Spleen (tissue), 11 donors: ENCODE measurements around the gene LGALS7. TPM values are rescaled to one million over a fixed set of nuclear protein-coding genes. Genes with fewer than 3 reads are reported as not detected.
A peak's percentile ranks its signal among the peaks of the same experiment; 100 is the strongest.
"Not testable (repeated sequence)": the region's sequence is repeated elsewhere in the genome, so short reads cannot be mapped to it uniquely, and the experiment has no call there.

Source experiments
- DNase-seq: peaks from one replicate; pipeline ENCODE4 v3.0.0-alpha.2; 2020
- H3K27ac ChIP-seq, 8 donors: fragments of 200-600 bp; sonication (generic) in 7 of 8; 1 replicate in 4 of 8; 2 replicates in 4 of 8; pipeline versions ENCODE4 v1.5.0 to v1.8.0; 2016 to 2021; ENCODE audit warnings: inconsistent platforms in 4 of 8, mild to moderate bottlenecking in 4 of 8, moderate library complexity in 1 of 8
- H3K27me3 ChIP-seq, 7 donors: fragments of 200-600 bp; sonication (generic) in 6 of 7; replicated peaks in 1 of 7; 1 replicate in 4 of 7; 2 replicates in 3 of 7; pipeline versions ENCODE4 v1.5.0 to v1.8.0; 2016 to 2021; ENCODE audit warnings: inconsistent platforms in 3 of 7, mild to moderate bottlenecking in 1 of 7
- H3K36me3 ChIP-seq, 6 donors: fragments of 200-600 bp; sonication (generic) in 5 of 6; 1 replicate in 4 of 6; 2 replicates in 2 of 6; pipeline versions ENCODE4 v1.5.0 to v1.8.0; 2016 to 2021; ENCODE audit warnings: inconsistent platforms in 2 of 6
- H3K4me1 ChIP-seq, 6 donors: fragments of 200-600 bp; sonication (generic) in 5 of 6; 1 replicate in 3 of 6; 2 replicates in 3 of 6; pipeline versions ENCODE4 v1.5.0 to v1.8.0; 2016 to 2021; ENCODE audit warnings: inconsistent platforms in 3 of 6
- H3K4me3 ChIP-seq, 8 donors: fragments of 200-600 bp; sonication (generic) in 7 of 8; 1 replicate in 4 of 8; 2 replicates in 4 of 8; pipeline versions ENCODE4 v1.5.0 to v1.8.0; 2016 to 2021; ENCODE audit warnings: inconsistent platforms in 4 of 8, mild to moderate bottlenecking in 4 of 8, moderate library complexity in 2 of 8
- H3K9me3 ChIP-seq, 8 donors: fragments of 200-600 bp; sonication (generic) in 7 of 8; 1 replicate in 4 of 8; 2 replicates in 4 of 8; pipeline versions ENCODE4 v1.5.0 to v1.8.0; 2016 to 2021; ENCODE audit warnings: inconsistent platforms in 4 of 8
- CTCF ChIP-seq, 11 experiments: fragments of 200-600 bp in 7 of 11; fragments of 450-650 bp in 4 of 11; sonication (generic) in 4 of 11; IDR thresholded peaks in 8 of 11; conservative IDR thresholded peaks in 3 of 11; 1 replicate in 7 of 11; 2 replicates in 4 of 11; pipeline versions ENCODE4 v1.4.0 to v1.8.0; 2016 to 2021; ENCODE audit warnings: antibody characterized with exemption in 11 of 11, inconsistent platforms in 4 of 11, mild to moderate bottlenecking in 1 of 11
- POLR2A ChIP-seq, 3 donors: fragments of 450-650 bp; IDR thresholded peaks; one replicate each; pipeline ENCODE4 v1.5.1; 2017; ENCODE audit warnings: antibody characterized with exemption in 3 of 3, mild to moderate bottlenecking in 1 of 3
- POLR2AphosphoS5 ChIP-seq, 3 donors: sonication (generic); formaldehyde crosslinking; IDR thresholded peaks; one replicate each; pipeline ENCODE4 v1.5.1; 2017; ENCODE audit warnings: antibody characterized with exemption in 3 of 3
- WGBS, 5 donors: extraction: QIAGEN DNeasy Blood & Tissue Kit in 3 of 5; methylation state at CpG; one replicate each; pipeline versions ENCODE4 v1.1.5 to v1.1.7; 2013 to 2018; 5-methylcytosine and 5-hydroxymethylcytosine counted together
- intact Hi-C: fragments of 100-400 bp; cut with DNase I; formaldehyde crosslinking; loops from one replicate; pipeline ENCODE4 v1.15.0; 2023; ENCODE audit warnings: low total_unique reads
- polyA plus RNA-seq, 3 donors: library from polyadenylated mRNA; stranded (reverse); fragments of 200-250 nt; gene quantifications; one replicate each; pipeline ENCODE4 v1.2.1, GENCODE V29; 2013
- total RNA-seq, 7 donors: library from RNA; depleted of rRNA in 3 of 7; stranded (reverse); fragments of >200 nt in 3 of 7; fragmentation: NEBNext Ultra II Directional in 4 of 7; extraction: Animal tissue kit (Norgen Biotek cat#: 25700) in 4 of 7; gene quantifications; one replicate each; pipeline versions ENCODE4 v1.1.0 to v1.2.1, GENCODE V29; 2016 to 2021
- donor health status: healthy with polysubstance abuse.
- donor health status: DM: no; HTN: no; CAD: no; lungs with moderate emphysema.
- donor health status: DM: no; HTN: no; CAD: no.
- donor health status: Bipolar disorder and iron deficiency.
- donor health status: healthy.
- donor health status: DM: no; HTN: no; CAD: no.
- donor health status: DM: yes; HTN: yes; CAD: no.

LGALS7 gene
- total and polyA plus RNA-seq, 10 donors: 0.52 to 7.4 (median 4.7) TPM; not detected in 6

DNA sequence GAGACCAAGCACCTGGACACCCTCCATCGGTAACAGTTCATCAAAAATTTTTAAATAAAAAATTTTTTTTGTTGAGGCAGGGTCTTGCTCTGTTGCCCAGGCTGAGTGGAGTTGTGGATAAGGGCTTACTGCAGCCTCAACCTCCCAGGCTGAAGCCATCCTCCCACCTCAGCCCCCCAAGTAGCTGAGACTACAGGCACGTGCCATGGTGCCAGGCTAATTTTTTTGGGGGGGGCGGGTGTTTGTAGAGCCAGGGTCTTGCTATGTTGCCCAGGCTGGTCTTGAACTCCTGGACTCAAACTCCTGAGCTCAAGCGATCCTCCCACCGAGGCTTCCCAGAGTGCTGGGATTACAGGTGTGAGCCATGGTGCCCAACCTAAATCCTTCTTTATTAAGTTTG is 20.4 kb upstream of the LGALS7 start:
- 92 to 96% (median 93%) methylated on average over 5 of the region's 5 CpGs for WGBS, 5 donors
- H3K4me3 ChIP-seq: no peak overlapping the region
- intact Hi-C loops: no loop called here
- no peaks in the 10 kb centered on the region for H3K9me3 ChIP-seq
- H3K27me3 ChIP-seq: peaks cover 0 to 5% (median 0%) of the 10 kb centered on the region in 7 donors
- TF ChIP-seq POLR2A (IDR thresholded peaks at IDR 0.05): no peak
- H3K4me1 ChIP-seq: peaks cover 0 to 20% (median 10%) of the 10 kb centered on the region in 6 donors
- no peak for DNase-seq
- H3K27ac ChIP-seq: peak overlapping the region in 7 of 8 donors; percentile 5 to 83 (median 70)
- H3K36me3 ChIP-seq: no peaks in the 10 kb centered on the region

- Histone ChIP-seq H3K4me1 (peaks cover 0 to 20% (median 10%) of the 10 kb centered on the region in 6 donors), H3K27ac (peak overlapping the region in 7 of 8 donors; percentile 5 to 83 (median 70)), H3K36me3 (no peaks in the 10 kb centered on the region), H3K27me3 (peaks cover 0 to 5% (median 0%) of the 10 kb centered on the region in 7 donors), H3K9me3 (no peaks in the 10 kb centered on the region), H3K4me3 (peak overlapping the region in 1 of 8 donors; percentile 34)
- TF ChIP-seq POLR2A (IDR thresholded peaks at IDR 0.05) (no peak), CTCF (IDR thresholded peaks at IDR 0.05 in 8 of 11, conservative IDR thresholded peaks at IDR 0.05 in 3 of 11) (no peak), POLR2AphosphoS5 (IDR thresholded peaks at IDR 0.05) (no peak)
- DNase-seq: no peak
- intact Hi-C loops: no loop called here
- WGBS, 5 donors: 58 to 73% (median 66%) methylated on average over 8 of the region's 8 CpGs
Measured at GRCh38 chr19:38793177-38793576, 19.9 kb upstream of the LGALS7 start.

DNA sequence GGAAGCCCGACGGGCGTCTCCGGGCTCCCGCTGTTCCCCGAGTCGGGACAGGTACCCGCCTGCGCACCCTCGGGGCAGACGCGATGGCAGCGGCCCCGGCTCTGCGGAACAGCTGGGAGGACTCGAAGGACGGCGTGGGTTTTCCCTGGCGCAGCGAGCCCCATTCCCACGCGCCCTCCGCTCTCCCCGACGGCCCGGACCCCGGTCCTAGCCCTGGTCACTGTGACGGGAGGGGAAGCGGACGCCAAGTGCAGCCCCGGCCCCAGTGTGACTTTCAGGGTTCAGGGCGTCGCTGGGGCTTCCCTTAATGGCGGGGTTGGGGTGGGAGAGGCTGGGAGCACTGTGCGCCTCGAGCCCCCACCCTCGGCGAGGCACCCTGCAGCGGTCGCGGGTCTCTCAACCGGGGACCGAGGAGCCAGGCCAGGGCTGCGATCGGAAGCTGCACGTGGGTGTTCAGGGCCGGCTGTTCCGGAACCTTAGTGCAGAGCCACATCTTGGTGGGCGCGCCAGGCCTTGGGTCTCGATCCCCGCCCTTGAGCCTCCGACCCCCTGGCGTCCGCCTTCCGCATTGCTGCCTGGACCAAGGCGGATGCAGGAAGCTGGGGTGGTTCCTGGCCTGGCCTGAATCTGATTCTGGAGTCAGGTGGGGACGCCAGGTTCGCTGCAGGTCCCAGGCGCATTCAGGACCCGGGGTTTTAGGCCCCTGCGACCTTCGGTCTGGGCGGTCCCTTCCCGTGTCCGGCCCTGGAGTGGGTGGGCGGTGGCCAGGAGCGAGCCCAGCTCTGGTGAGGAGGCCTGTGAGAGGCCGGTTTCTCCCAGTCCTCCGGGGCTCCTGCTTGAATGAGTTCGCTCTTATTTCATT is 19.2 kb upstream of the LGALS7 start:
- intact Hi-C loops: no loop called here
- H3K27me3 ChIP-seq: peaks cover 0 to 5% (median 0%) of the 10 kb centered on the region in 7 donors
- H3K27ac ChIP-seq: peak overlapping the region in 7 of 8 donors; percentile 5 to 83 (median 70)
- H3K36me3 ChIP-seq: no peaks in the 10 kb centered on the region
- WGBS, 5 donors: 11 to 33% (median 11%) methylated on average over 18 to 65 of the region's 71 CpGs
- TF ChIP-seq POLR2AphosphoS5 (IDR thresholded peaks at IDR 0.05) (peak; percentile 66 to 82 (median 76)), POLR2A (IDR thresholded peaks at IDR 0.05) (no peak), CTCF (IDR thresholded peaks at IDR 0.05 in 8 of 11, conservative IDR thresholded peaks at IDR 0.05 in 3 of 11) (peak in 9 of 11 experiments; percentile 36 to 63 (median 49))
- peak; percentile 92 for DNase-seq
- H3K4me1 ChIP-seq: peaks cover 0 to 20% (median 10%) of the 10 kb centered on the region in 6 donors
- H3K4me3 ChIP-seq: peak overlapping the region in 7 of 8 donors; percentile 13 to 67 (median 34)
- no peaks in the 10 kb centered on the region for H3K9me3 ChIP-seq

GRCh38 chr19:38791451-38792064 is 18.2 kb upstream of the LGALS7 start:
- Histone ChIP-seq H3K27ac (peak overlapping the region in 2 of 8 donors; percentile 65 to 70), H3K4me1 (peaks cover 0 to 20% (median 10%) of the 10 kb centered on the region in 6 donors), H3K4me3 (peak overlapping the region in 2 of 8 donors; percentile 18 to 48)
- H3K9me3 ChIP-seq, H3K36me3 ChIP-seq, H3K27me3 ChIP-seq, DNase-seq, intact Hi-C loops: not testable (repeated sequence)
- no CpG with 5 or more reads among the region's 40 CpGs for WGBS, 5 donors

DNA sequence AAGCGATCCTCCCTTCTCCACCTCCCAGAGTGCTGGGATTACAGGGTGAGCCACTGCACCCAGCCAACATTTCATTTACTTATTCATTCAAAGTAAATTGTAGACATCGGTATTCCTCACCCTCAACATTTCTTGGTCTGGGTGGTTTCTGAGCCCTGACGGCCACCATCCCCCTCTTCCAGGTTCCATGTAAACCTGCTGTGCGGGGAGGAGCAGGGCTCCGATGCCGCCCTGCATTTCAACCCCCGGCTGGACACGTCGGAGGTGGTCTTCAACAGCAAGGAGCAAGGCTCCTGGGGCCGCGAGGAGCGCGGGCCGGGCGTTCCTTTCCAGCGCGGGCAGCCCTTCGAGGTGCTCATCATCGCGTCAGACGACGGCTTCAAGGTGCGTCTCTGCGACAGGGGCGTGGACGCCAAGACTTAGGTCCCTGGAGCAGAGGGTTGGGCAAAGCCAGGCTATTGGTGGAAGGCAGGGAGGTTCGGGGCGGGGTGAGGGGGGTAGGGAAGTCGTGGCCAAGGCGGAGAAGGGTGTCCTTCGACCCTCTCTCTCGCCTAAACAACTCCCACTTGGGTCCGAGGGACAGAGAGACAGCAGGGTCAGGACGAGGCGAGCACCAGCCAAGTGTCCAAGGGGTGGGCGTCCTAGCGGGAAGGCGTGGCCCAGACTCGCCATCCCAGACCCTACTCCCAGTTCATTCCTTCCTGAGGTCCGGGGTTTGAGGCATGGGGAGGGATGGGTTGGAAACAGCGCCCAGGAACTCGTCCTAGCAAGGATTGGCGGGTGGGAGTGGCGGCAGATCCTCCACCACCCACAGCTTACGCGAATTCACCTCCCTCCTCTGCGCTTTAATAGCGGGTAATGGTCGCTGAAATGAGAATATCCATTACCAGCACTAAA is 17.4 kb upstream of the LGALS7 start:
- whole genome bisulfite sequencing, 5 donors: 83 to 100% (median 86%) methylated on average over 2 to 18 of the region's 49 CpGs
- peak overlapping the region in 2 of 8 donors; percentile 18 to 48 for H3K4me3 ChIP-seq
- intact Hi-C loops: not testable (repeated sequence)

More for the DNA sequence above, 17.4 kb upstream of the LGALS7 start:
- not testable (repeated sequence) for H3K36me3 ChIP-seq, H3K9me3 ChIP-seq, H3K27me3 ChIP-seq, DNase-seq
- Histone ChIP-seq H3K4me1 (peaks cover 0 to 20% (median 10%) of the 10 kb centered on the region in 6 donors), H3K27ac (peak overlapping the region in 2 of 8 donors; percentile 65 to 70)
